ENCODE measurements around the gene CRYGN. TPM values are rescaled to one million over a fixed set of nuclear protein-coding genes. Genes with fewer than 3 reads are reported as not detected.
A peak's percentile ranks its signal among the peaks of the same experiment; 100 is the strongest.

Gene CRYGN
- polyA plus RNA-seq, 1 donor, result 0.36 TPM

GRCh38 chr7:151384776-151385625 lies 54.9 kb downstream of the CRYGN start:
- Histone ChIP-seq H3K4me1 (ENCODE audit: control insufficient read depth, insufficient read depth, low read length) (peaks cover 7% of the 10 kb centered on the region), H3K36me3 (ENCODE audit: control insufficient read depth, insufficient read depth, low read length) (no peaks in the 10 kb centered on the region), H3K27ac (ENCODE audit: low read length) (no peak overlapping the region), H3K27me3 (ENCODE audit: control insufficient read depth, insufficient read depth, low read length) (peaks cover 40% of the 10 kb centered on the region), H3K9me3 (ENCODE audit: control insufficient read depth, low read depth, low read length) (peaks cover 7% of the 10 kb centered on the region), H3K4me3 (ENCODE audit: low read length) (no peak overlapping the region)
- no peak for DNase-seq
- WGBS (ENCODE audit: insufficient coverage, low lambda C conversion rate), result no CpG with 5 or more reads among the region's 26 CpGs

GRCh38 chr7:151384352-151384697 lies 55.6 kb downstream of the CRYGN start:
- no peak for DNase-seq
- Histone ChIP-seq H3K27ac (ENCODE audit: low read length) (no peak overlapping the region), H3K36me3 (ENCODE audit: control insufficient read depth, insufficient read depth, low read length) (no peaks in the 10 kb centered on the region), H3K4me1 (ENCODE audit: control insufficient read depth, insufficient read depth, low read length) (peaks cover 7% of the 10 kb centered on the region), H3K9me3 (ENCODE audit: control insufficient read depth, low read depth, low read length) (peaks cover 7% of the 10 kb centered on the region), H3K4me3 (ENCODE audit: low read length) (no peak overlapping the region), H3K27me3 (ENCODE audit: control insufficient read depth, insufficient read depth, low read length) (peaks cover 40% of the 10 kb centered on the region)
- WGBS (ENCODE audit: insufficient coverage, low lambda C conversion rate), result no CpG with 5 or more reads among the region's 6 CpGs

- Histone ChIP-seq H3K36me3 (ENCODE audit: control insufficient read depth, insufficient read depth, low read length) (peaks cover 3% of the 10 kb centered on the region), H3K9me3 (ENCODE audit: control insufficient read depth, low read depth, low read length) (peaks cover 7% of the 10 kb centered on the region), H3K27ac (ENCODE audit: low read length) (no peak overlapping the region), H3K27me3 (ENCODE audit: control insufficient read depth, insufficient read depth, low read length) (peaks cover 40% of the 10 kb centered on the region), H3K4me3 (ENCODE audit: low read length) (no peak overlapping the region), H3K4me1 (ENCODE audit: control insufficient read depth, insufficient read depth, low read length) (peaks cover 7% of the 10 kb centered on the region)
- WGBS (ENCODE audit: insufficient coverage, low lambda C conversion rate), result no CpG with 5 or more reads among the region's 15 CpGs
- DNase-seq, result no peak
Measured at GRCh38 chr7:151383638-151384351, 56.1 kb downstream of the CRYGN start.

GRCh38 chr7:151382079-151382885 lies 57.7 kb downstream of the CRYGN start:
- peaks cover 17% of the 10 kb centered on the region for H3K36me3 ChIP-seq (ENCODE audit: control insufficient read depth, insufficient read depth, low read length)
- H3K4me1 ChIP-seq (ENCODE audit: control insufficient read depth, insufficient read depth, low read length), result peaks cover 7% of the 10 kb centered on the region
- WGBS (ENCODE audit: insufficient coverage, low lambda C conversion rate), result no CpG with 5 or more reads among the region's 37 CpGs
- H3K27me3 ChIP-seq (ENCODE audit: control insufficient read depth, insufficient read depth, low read length), result peaks cover 40% of the 10 kb centered on the region
- peaks cover 7% of the 10 kb centered on the region for H3K9me3 ChIP-seq (ENCODE audit: control insufficient read depth, low read depth, low read length)
- no peak overlapping the region for H3K27ac ChIP-seq (ENCODE audit: low read length)
- no peak for DNase-seq
- no peak overlapping the region for H3K4me3 ChIP-seq (ENCODE audit: low read length)

DNA sequence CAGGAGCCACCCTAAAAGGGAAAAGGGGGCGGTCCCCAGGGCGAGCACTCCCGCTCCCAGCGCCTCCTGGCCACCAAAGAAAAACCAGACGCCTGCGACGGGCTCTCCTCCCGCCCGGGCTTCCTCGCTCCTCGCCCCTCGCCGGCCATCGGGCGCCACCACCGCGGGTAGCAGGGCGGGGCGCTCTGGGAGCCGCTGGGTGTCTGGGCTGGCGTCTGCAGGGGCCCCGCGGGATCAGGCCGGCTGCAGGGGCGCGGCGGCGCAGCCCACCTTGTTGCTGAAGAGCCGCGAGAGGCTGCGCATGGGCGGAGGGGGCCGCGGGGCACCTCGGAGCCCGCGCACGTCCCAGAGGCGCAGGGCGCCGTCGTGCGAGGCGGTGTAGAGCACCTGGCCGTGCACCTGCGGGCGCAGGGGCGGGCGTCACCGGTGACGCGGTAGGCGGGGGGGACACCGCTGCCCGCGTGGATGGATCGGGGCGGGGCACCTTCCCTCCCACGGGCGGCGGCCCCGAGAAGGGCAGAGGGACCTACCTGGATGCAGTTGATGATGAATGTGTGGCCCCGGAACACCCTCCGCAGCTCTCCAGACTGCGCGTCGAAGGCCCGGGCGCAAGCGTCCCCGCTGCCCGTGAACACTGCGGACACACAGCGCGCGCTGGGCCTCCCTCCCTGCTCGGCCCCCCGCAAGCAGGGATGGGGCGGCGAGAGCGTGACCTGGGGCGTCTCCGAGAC lies 58.4 kb downstream of the CRYGN start:
- peak in 1 of 2 donors; percentile 30 for DNase-seq
- no peak overlapping the region for H3K27ac ChIP-seq (ENCODE audit: low read length)
- peaks cover 7% of the 10 kb centered on the region for H3K9me3 ChIP-seq (ENCODE audit: control insufficient read depth, low read depth, low read length)
- peaks cover 23% of the 10 kb centered on the region for H3K36me3 ChIP-seq (ENCODE audit: control insufficient read depth, insufficient read depth, low read length)
- WGBS (ENCODE audit: insufficient coverage, low lambda C conversion rate), result no CpG with 5 or more reads among the region's 83 CpGs
- H3K4me1 ChIP-seq (ENCODE audit: control insufficient read depth, insufficient read depth, low read length), result peaks cover 7% of the 10 kb centered on the region
- peaks cover 40% of the 10 kb centered on the region for H3K27me3 ChIP-seq (ENCODE audit: control insufficient read depth, insufficient read depth, low read length)
- H3K4me3 ChIP-seq (ENCODE audit: low read length), result no peak overlapping the region

DNA sequence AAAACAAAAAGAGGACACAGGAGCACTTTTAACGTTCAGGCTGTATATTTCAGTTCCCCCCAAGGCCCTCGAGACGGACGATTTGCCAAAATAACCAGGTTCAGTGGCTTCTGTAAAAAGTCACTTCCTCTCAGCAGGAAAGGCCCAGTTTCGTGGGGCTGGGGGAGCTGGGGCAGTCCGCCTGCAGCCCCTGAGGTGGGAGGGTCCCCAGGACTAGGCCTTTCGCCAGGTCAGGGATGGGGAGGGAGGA lies 58.9 kb downstream of the CRYGN start:
- DNase-seq, result no peak
- H3K9me3 ChIP-seq (ENCODE audit: control insufficient read depth, low read depth, low read length), result peaks cover 7% of the 10 kb centered on the region
- WGBS (ENCODE audit: insufficient coverage, low lambda C conversion rate), result no CpG with 5 or more reads among the region's 7 CpGs
- H3K27me3 ChIP-seq (ENCODE audit: control insufficient read depth, insufficient read depth, low read length), result peaks cover 40% of the 10 kb centered on the region
- no peak overlapping the region for H3K4me3 ChIP-seq (ENCODE audit: low read length)
- peaks cover 7% of the 10 kb centered on the region for H3K4me1 ChIP-seq (ENCODE audit: control insufficient read depth, insufficient read depth, low read length)
- peaks cover 28% of the 10 kb centered on the region for H3K36me3 ChIP-seq (ENCODE audit: control insufficient read depth, insufficient read depth, low read length)
- H3K27ac ChIP-seq (ENCODE audit: low read length), result no peak overlapping the region

- H3K9me3 ChIP-seq (ENCODE audit: control insufficient read depth, low read depth, low read length), result peaks cover 7% of the 10 kb centered on the region
- H3K4me3 ChIP-seq (ENCODE audit: low read length), result no peak overlapping the region
- peaks cover 40% of the 10 kb centered on the region for H3K27me3 ChIP-seq (ENCODE audit: control insufficient read depth, insufficient read depth, low read length)
- peaks cover 7% of the 10 kb centered on the region for H3K4me1 ChIP-seq (ENCODE audit: control insufficient read depth, insufficient read depth, low read length)
- H3K36me3 ChIP-seq (ENCODE audit: control insufficient read depth, insufficient read depth, low read length), result peaks cover 34% of the 10 kb centered on the region
- DNase-seq, result no peak
- no peak overlapping the region for H3K27ac ChIP-seq (ENCODE audit: low read length)
- no CpG with 5 or more reads among the region's 32 CpGs for WGBS (ENCODE audit: insufficient coverage, low lambda C conversion rate)
Measured at GRCh38 chr7:151380199-151381097, 59.5 kb downstream of the CRYGN start.

DNA sequence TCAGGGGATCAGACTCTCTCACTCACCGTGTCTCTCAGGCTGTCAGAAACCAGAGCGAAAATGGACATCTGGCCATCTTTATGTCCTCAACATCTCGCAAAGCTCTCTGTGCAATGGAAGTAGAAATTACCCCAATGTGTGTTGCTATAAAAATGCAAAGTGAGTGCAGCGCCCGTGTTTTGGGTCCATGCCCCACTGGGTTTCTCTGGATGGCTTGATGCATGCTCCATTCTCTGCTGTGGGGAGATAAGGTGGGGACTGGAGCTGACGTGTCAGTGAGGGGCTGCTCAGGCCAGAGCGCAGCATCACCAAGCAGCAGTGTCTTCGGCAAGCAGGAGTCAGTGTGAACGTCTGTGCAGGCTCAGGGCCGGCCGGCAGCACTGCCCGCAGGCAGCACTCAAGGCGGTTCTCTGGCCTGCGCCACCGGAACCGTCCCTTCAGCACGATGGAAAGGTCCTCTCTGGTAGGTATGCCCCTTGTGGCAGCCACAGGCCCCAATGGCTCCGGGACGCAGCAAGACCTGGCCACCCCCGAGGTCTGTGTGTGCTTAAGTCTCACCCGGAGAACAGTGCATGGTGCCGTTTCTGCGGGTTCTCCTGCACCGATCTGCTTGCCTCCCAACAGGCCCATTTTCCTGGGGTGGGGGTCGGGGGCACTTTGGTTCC lies 60.3 kb downstream of the CRYGN start:
- no CpG with 5 or more reads among the region's 25 CpGs for WGBS (ENCODE audit: insufficient coverage, low lambda C conversion rate)
- no peak for DNase-seq

DNA sequence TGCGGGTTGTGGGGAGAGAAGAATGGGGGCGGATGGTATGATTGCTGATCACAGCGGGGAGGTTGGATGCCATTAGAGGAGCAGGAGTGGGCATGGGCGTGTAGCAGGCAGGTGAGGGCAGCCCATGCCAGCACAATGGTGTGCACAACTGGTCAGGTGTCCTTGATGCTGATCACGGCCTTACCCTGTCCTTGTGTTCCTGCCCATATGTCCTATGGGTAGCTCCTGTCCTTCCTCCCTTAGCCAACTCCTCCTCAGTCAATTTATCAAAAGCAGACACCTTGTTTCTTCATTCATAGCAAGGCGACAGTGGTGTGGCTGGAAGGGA lies 60.8 kb downstream of the CRYGN start:
- peaks cover 32% of the 10 kb centered on the region for H3K27me3 ChIP-seq (ENCODE audit: control insufficient read depth, insufficient read depth, low read length)
- H3K4me3 ChIP-seq (ENCODE audit: low read length), result no peak overlapping the region
- H3K9me3 ChIP-seq (ENCODE audit: control insufficient read depth, low read depth, low read length), result peaks cover 3% of the 10 kb centered on the region
- peaks cover 42% of the 10 kb centered on the region for H3K36me3 ChIP-seq (ENCODE audit: control insufficient read depth, insufficient read depth, low read length)
- H3K4me1 ChIP-seq (ENCODE audit: control insufficient read depth, insufficient read depth, low read length), result peaks cover 7% of the 10 kb centered on the region
- H3K27ac ChIP-seq (ENCODE audit: low read length), result no peak overlapping the region
- DNase-seq, result no peak
- no CpG with 5 or more reads among the region's 6 CpGs for WGBS (ENCODE audit: insufficient coverage, low lambda C conversion rate)

More for the DNA sequence above, 60.3 kb downstream of the CRYGN start:
- H3K4me3 ChIP-seq (ENCODE audit: low read length), result no peak overlapping the region
- H3K27me3 ChIP-seq (ENCODE audit: control insufficient read depth, insufficient read depth, low read length), result peaks cover 37% of the 10 kb centered on the region
- H3K9me3 ChIP-seq (ENCODE audit: control insufficient read depth, low read depth, low read length), result peaks cover 3% of the 10 kb centered on the region
- H3K27ac ChIP-seq (ENCODE audit: low read length), result no peak overlapping the region
- H3K4me1 ChIP-seq (ENCODE audit: control insufficient read depth, insufficient read depth, low read length), result peaks cover 7% of the 10 kb centered on the region
- peaks cover 37% of the 10 kb centered on the region for H3K36me3 ChIP-seq (ENCODE audit: control insufficient read depth, insufficient read depth, low read length)
